Endometrium (tissue), 2 donors: Measurements from ENCODE around the gene INTS1.

Source experiments
- FAIRE-seq: peaks from 2 replicates; lab custom pipeline; 2012; peaks lifted over from hg19 to GRCh38; lab: Jason Lieb, UNC
- donor health status: control.
- donor health status: control.

Gene INTS1, protein sequence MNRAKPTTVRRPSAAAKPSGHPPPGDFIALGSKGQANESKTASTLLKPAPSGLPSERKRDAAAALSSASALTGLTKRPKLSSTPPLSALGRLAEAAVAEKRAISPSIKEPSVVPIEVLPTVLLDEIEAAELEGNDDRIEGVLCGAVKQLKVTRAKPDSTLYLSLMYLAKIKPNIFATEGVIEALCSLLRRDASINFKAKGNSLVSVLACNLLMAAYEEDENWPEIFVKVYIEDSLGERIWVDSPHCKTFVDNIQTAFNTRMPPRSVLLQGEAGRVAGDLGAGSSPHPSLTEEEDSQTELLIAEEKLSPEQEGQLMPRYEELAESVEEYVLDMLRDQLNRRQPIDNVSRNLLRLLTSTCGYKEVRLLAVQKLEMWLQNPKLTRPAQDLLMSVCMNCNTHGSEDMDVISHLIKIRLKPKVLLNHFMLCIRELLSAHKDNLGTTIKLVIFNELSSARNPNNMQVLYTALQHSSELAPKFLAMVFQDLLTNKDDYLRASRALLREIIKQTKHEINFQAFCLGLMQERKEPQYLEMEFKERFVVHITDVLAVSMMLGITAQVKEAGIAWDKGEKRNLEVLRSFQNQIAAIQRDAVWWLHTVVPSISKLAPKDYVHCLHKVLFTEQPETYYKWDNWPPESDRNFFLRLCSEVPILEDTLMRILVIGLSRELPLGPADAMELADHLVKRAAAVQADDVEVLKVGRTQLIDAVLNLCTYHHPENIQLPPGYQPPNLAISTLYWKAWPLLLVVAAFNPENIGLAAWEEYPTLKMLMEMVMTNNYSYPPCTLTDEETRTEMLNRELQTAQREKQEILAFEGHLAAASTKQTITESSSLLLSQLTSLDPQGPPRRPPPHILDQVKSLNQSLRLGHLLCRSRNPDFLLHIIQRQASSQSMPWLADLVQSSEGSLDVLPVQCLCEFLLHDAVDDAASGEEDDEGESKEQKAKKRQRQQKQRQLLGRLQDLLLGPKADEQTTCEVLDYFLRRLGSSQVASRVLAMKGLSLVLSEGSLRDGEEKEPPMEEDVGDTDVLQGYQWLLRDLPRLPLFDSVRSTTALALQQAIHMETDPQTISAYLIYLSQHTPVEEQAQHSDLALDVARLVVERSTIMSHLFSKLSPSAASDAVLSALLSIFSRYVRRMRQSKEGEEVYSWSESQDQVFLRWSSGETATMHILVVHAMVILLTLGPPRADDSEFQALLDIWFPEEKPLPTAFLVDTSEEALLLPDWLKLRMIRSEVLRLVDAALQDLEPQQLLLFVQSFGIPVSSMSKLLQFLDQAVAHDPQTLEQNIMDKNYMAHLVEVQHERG (N-terminal part only)

DNA sequence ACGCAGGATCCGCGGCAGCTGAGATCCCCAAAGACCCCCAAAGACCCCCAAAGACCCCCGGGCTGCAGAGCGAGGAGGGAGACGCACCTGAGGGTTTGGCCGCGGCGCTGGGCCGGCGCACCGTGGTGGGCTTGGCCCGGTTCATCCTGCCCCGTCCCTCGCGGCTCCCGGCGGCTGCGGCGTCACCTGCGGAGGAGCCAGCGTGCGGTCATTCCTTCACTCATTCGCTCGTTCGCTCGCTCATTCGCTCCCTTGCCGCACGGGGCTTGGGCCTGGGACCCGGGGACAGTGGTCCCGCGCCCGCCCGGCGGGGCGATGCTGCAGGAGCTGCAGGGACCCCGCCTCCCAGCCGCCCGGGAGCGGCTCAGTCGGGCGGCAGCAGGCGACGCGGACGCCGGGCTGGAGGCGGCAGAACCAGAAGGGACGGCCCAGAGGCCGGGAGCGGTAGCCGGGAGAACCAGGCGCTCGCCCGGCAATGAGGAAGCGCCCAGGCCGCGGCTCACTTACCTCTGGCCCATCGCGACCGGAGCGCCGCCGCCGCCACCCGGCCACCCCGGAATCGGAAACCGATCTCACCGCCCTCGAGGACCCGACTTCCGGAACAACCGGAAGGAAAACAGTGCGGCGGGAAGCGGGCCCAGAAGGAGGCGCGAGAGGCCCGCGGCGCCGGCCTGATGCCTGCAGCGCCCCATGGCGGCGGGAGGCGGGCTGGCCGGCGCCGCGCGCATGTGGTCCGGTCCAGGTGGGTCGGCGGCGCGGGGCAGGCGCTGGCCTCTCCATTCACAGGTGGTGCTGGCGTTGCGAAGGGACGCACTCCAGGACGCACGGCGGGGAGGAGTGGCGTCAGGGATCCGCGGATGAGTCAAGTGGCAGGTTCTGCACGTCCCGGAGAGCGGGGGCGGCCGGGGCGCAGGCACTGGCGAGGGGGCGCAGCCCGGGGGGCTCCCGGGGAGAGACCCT, at the start of gene INTS1:
TSS of gene INTS1 (minus strand) at position 574 of the 960 bp plus-strand sequence. CDS start at position 145, 429 bp downstream.
- FAIRE-seq: no peak

DNA sequence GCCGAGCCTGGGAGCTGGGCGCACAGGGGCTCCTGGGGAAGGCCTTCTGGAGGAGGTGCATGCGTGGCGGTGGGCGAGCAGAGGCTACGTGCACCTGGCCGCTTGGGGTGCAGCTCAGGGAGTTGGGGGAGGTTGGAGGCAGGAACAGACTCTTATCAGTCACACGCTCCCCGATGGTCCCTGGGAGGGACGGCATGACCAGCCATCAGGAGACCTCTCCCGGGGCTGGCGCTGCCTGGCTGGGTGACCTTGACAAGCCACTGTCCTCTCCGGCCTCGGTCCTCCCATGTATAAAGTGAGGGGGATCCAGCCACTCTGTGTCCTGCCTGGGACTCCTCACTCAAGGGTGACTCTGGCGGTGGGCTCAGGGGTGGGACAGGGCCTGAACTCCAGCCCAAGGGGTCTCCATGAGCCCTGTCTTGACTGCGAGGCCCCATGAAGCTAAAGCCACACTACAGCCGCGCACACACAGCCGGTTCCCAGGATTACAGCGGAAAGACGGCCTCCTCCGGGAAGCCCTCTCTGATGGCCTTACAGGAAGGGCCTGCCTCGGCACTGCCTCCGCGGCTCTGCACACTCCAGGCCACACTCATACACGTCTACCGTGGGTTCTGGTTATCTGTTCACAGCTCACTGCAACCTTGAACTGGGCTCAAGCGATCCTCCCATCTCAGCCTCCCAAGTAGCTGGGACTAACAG, 49.5 kb upstream of the INTS1 start:
- no peak for FAIRE-seq

DNA sequence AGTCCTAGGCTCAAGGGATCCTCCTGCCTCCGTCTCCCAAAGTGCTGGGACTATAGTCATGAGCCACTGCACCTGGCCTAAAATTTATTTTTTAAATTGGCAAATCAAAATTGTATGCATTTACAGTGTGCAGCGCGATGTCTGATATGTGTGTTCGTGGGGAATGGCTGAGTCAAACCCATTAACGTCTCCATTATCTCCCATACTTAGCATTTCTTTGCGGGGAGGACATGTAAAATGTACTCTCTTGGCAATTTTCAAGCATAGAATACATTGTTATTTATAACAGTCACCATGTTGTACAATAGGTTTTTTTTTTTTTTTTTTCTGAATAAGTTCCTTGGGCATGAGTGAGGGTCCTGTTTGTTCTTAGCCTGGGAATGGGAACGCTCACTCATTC, 48.0 kb upstream of the INTS1 start:
- FAIRE-seq: no peak

DNA sequence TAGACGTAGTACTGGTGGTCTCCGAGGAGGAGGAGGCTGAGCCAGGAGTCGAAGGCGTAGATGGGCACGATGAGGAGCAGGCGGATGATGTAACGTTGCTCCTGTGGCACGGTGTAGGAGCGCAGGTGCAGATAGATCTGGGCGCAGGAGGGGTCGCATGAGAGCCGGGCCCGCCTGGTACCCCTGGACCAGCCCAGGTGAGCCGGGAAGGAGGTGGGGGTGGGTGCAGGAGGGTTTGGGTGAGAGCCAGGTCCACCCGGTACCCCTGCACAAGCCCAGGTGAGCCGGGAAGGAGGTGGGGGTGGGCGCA, 46.6 kb upstream of the INTS1 start:
- no peak for FAIRE-seq

DNA sequence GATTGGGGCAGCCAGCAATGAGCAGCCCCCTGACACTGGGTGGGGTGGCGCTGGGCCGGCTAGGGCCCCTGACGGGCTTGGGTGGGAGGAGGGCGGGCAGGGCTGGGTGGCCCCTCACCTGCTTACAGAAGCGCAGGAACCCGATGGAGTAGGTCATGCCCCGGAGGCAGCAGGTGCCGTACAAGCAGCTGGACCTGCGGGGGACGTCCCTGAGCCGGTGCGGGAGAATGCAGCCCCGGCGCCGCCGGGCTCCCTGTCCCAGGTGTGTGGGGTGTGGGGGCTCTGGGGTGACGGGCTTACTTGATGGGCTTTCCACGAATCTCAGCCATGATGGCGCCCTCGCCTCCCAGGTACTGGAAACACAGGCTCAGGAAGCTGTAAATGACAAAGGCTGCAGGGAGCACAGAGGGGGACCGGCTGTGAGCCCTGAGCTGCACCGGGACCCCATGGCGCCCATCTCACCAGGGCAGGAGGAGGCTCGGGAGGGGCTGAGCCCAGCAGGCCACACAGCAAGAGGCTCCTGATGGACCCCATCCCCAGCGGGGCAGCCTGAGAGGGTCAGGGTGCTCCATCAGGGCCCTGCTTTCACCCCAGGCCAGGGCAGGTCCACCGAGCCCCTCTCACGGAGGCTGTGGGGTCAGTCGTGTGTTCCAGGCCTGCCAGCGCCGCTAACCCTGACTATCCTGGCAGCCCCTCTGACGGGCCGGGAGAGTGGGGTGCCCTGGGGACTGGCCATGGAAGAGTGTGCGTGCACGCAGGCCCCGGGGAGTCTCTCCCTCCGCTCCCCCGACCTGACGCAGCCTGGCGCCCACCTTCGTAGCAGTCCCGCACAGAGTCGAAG, 46.0 kb upstream of the INTS1 start:
- FAIRE-seq: no peak

DNA sequence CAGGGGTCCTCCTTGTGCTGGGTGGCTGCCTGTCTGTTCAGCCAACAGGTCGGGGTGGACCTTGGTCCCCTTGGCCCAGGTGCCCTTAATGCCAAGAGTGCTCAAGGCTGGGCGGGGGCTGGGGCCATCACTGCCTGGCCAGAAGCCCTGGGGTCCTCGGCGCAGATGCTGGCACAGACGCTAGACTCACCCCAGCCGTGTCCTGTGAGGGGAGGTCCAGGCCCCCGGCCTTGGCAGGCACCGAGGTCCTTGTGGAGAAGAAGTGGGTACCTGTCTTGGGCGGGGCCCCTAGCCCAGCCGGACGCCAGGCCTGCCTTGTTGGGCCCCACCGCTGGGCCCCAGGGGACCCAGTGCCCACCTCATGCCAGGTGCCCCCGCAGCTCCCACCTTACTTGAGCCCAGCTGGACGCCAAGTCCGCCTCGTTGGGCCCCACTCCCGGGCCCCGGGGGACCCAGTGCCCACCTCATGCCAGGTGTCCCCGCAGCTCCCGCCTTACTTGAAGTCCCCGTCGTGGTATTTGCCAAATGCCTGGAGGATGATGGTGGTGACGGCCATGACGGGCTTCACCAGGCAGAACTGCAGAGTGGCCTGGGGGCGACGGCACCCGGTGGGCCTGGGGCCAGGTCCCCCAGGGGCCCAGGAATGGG, 45.3 kb upstream of the INTS1 start:
- no peak for FAIRE-seq

DNA sequence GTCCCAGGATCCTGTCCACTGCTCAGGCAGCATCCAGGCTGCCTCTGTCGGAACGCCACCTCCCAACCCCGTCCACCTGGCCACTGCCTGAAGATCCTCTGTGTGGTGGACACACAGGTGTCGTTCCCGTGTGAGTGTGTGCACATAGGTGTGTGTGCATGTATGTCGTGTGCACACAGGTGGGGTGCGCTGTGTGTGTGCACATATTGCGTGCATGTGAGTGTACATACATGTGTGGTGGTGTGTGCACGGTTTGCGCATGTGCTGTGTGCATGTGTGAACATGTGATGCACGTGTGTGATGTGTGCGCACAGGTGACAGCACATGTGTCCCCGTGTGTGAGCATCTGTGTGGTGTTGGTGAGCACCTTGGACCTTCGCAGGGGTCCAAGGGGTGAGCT, 44.8 kb upstream of the INTS1 start:
- no peak for FAIRE-seq

DNA sequence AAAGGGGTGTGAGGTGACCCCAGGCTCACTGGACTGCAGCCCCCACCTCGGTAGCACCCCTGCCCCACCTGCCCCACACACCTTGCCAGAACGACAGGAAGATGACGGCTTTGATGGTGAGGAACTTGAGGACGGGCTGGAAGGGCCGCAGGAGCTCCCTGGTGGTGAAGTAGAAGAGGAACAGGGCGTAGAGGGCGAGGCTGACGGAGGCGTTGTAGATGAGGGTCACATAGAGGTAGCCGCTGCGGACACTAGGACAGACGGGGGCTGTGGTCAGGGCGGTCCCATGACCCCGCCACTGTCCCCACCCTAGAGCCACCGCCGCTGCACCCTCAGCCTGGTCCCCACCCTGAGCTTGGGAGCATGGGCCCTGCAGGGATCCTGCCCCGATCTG, 44.2 kb upstream of the INTS1 start:
- FAIRE-seq: no peak

DNA sequence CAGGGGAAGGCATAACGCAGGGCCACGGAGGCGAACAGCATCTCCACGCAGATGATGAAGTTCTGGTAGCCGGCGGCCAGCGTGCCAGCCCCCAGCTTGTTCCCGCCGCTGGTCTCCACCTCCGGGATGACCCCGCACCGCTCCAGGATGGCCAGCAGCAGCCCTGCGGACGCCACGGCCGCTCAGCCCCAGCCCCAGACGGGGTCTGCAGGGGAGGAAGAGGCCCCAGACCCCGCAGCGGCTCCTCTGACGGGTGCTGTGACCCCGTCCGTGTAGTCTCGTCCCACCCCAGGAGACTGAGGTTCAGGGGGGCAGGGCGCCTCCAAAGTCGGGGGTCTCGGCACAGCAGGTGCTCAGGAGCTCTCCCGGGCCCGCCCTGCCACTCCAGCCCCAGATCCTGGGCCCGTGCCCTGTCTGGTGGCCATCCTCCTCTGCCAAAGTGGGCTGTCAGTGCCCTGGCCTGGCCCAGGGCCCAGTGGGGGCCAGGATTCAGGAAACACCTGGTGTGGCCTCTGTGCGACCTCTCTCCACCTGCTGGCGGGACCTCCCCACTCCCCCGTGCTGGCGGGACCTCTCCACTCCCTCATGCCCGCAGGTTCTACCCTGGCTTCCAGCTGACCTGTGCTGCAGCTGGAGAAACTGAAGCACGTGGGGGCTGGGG, 43.7 kb upstream of the INTS1 start:
- no peak for FAIRE-seq

DNA sequence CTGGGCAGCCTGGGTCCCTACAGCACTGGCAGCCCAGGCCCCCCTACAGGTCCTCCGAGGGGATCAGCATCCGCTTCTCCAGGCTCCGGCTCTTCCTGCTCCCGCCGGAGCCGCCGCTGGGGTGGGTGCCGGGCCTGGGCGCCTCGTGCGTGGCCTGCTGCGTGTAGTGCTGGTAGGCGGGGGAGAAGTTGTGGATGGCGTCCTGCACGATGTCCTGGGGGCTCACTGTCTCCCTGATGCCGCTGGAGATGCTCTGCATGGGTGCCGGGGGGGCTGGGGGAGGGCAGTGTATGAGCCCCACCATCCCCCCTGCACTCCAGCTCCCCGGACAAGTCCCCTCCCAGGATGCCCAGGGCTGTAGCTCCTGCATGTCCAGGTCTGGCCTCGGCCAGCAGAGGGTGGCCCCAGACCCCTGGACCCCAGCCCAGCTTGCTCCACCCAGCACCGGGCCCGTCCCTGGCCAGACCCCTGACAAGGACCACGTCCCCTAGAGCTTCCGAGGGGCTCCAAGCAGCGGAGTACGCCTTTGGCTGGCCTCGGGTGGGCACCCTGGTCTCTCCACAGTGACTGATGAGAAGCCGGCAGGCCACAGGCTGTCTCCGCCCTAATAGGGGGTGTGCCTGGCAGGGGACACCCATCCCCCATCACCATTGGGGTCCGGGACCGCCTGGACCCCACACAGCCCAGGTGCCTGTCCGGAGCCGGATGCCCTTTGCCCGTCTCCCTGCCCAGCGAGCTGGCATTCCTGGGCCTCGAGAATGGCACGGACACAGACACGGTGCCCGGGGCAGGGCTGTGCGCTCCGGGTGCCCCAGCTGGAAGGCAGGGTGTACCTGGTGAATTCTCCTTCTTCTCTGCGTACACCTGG, 43.0 kb upstream of the INTS1 start:
- FAIRE-seq: no peak

DNA sequence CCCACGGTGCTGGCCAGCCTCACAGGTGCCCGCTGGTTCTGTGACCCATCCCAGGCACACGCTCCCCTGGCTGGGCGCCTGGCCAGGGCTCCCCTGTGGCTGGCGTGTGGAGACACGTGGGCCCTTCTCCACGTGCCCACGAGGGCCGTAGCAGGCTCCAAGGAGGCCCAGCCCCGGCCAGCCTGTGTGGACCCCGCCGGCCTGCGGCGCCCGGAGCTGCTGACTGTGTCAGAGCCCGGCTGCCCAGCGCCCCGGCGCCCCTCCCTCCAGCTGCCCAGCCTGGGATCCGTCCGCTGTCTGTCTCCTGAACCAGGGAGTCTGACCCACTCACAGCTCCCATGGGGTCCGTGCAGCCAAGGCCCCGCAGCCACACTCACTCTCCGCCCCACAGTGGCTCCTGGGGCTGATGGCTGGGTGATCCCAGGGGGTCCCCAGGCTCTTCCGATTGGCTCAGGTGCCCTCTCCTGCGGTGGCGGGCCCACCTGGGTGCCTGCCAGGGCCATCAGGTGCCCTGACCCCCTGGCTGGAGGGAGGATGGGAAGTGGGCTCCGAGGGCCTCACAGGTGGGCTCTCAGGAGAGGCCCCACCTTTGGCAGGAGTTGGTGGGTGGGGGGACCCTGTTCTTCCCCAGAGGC, 42.2 kb upstream of the INTS1 start:
- FAIRE-seq: no peak

DNA sequence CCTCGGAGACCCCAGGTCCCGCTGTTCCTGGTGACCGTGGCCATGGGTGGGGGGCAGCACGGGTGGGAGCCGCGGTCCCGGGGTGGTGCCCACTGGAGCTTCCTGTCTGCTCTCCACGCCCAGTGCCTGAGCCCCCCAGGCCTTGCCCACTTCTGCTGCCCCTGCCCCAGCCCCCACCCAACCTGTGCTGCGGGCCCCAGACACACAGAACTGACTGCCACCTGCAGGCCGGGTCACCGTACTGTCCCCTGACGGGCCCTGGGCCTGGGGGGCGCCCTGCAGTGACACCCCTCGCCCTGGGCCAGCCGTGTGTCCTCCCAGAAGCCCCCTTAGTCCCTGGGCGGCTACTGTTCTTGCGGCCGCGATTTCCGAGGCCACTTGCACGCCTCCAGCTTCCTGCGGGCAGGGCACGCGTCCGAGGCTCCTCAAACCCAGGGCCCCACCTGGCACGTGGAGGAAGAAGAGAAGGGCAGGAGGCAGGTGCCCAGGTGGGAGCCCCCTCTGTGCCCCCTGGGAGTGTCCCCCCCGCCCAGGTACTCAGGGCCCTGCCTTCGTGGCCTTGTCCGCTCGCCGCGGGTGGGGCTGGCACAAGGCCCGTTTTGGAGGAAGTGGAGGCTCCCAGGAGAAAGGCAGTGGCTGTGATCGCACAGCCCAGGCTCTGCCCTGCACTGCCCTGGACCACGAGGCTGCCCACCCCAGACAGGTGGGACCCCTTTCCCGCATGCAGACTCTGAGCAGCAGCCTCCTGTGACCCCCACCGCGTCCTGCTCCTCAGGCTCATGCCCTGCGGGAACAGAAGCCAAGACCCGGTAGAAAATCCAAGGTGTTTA, 41.4 kb upstream of the INTS1 start:
- no peak for FAIRE-seq

DNA sequence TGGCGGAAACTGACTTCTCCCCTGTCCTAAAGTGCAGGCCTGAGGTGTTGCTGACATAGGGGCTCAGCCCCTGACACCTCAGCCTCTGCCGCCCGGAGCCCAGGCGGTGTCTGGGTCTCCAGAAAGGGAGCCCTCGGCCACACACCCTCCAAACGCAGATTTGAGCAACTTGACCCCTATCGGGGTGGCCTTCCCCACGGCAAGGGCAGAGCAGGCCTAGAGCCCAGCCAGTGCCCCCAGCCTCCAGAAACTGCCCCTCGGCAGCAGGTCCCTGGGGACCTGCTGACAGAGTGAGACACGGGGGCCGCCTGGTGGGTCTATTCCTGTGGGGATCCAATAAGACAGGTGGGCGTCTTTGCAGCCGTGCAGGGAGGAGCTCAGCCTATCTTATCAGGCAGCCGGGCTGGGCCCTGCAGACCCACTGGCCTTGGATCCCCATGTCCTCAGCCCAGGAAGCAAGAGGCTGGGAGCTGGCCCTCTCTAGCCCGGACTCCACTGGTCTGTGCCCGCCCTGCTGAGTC, 40.8 kb upstream of the INTS1 start:
- no peak for FAIRE-seq

DNA sequence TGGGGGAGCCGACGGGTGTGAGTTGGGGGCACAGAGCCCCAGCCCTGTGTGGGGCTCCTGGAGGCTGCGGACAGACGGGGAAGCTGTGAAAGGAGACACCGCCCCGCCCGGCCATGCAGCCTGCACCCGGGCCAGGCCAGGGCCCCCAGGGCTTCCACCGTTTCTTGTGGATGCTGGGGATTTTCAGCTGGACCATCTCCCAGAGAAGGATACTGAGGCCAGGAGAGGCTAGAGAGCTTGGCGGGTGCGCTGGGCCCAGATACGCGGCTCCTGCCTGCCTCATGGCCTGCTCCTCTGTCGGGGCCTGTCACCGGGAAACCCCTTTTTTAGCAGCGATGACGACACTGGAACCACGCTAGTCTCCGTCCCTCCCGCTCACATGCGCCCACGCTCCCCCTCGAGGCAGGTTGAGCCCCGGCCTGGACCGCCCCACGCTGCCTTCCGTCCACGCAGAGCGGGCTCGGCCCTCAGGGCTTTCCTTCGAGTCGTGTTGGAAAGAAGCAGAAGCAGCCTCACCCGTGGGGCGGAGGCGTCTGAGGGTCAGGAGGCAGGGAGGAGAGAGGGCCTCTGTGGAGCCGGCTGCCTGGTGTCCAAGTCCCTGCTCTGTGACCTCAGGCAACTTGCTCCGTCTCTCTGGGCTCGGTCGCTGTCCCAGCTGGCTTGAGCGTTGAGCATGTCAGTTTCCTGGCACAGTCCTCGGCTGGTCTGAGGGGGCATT, 40.1 kb upstream of the INTS1 start:
- FAIRE-seq: no peak

DNA sequence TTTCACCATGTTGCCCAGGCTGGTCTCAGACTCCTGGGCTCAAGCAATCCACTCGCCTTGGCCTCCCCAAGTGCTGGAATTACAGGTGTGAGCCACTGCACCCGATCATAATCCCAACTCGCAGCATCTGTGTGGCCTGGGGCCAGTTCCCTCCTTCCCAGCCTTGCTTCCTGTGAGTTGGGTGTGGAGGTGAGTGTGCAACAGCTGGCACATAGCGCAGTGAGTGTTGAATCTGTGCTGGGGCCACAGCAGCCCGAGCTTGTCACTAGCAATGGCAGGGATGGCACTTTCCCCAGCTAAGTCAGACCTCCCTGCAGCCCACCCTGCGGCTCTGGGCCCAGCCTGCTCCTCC, 39.6 kb upstream of the INTS1 start:
- no peak for FAIRE-seq
